ENCODE data around the gene UBE2M.

The UBE2M gene

GRCh38 chr19:58572818-58573657, 14.6 kb upstream of the UBE2M start, which contains the start of gene MZF1:
TSS of gene MZF1 (minus strand) at chr19:58573335. CDS start at chr19:58571389, 1,946 bp downstream.
- TF ChIP-seq CTCF (conservative IDR thresholded peaks at IDR 0.05; ENCODE audit: low read depth, low read length): no peak
- peak within 1 kb of the TSS; percentile 85 for H3K4me3 ChIP-seq (ENCODE audit: low read length)
- peak; percentile 100 for DNase-seq (ENCODE audit: low read depth)

GRCh38 chr19:58572026-58572817, 13.8 kb upstream of the UBE2M start:
- no peak for TF ChIP-seq CTCF (conservative IDR thresholded peaks at IDR 0.05; ENCODE audit: low read depth, low read length)
- no peak for DNase-seq (ENCODE audit: low read depth)
- peak overlapping the region; percentile 85 for H3K4me3 ChIP-seq (ENCODE audit: low read length)

GRCh38 chr19:58571575-58571947, 13.2 kb upstream of the UBE2M start:
- no peak for DNase-seq (ENCODE audit: low read depth)
- no peak overlapping the region for H3K4me3 ChIP-seq (ENCODE audit: low read length)
- no peak for TF ChIP-seq CTCF (conservative IDR thresholded peaks at IDR 0.05; ENCODE audit: low read depth, low read length)

GRCh38 chr19:58570770-58571574, 12.6 kb upstream of the UBE2M start:
- H3K4me3 ChIP-seq (ENCODE audit: low read length): no peak overlapping the region
- TF ChIP-seq CTCF (conservative IDR thresholded peaks at IDR 0.05; ENCODE audit: low read depth, low read length): no peak
- DNase-seq (ENCODE audit: low read depth): no peak

GRCh38 chr19:58569943-58570670, 11.7 kb upstream of the UBE2M start:
- DNase-seq (ENCODE audit: low read depth): no peak
- H3K4me3 ChIP-seq (ENCODE audit: low read length): no peak overlapping the region
- no peak for TF ChIP-seq CTCF (conservative IDR thresholded peaks at IDR 0.05; ENCODE audit: low read depth, low read length)

GRCh38 chr19:58569191-58569942, 11.0 kb upstream of the UBE2M start:
- no peak for DNase-seq (ENCODE audit: low read depth)
- no peak overlapping the region for H3K4me3 ChIP-seq (ENCODE audit: low read length)
- TF ChIP-seq CTCF (conservative IDR thresholded peaks at IDR 0.05; ENCODE audit: low read depth, low read length): no peak

Measured in retinal pigment epithelial cell (primary cell).